Endodermal cell (in vitro differentiated cells): ENCODE results near the gene PIP5K1B. TPM values are rescaled to one million over a fixed set of nuclear protein-coding genes. Genes with fewer than 3 reads are reported as not detected.

Experiments used
- DNase-seq: peaks from one replicate; pipeline ENCODE4 v3.0.0-alpha.2; 2017
- H3K27ac ChIP-seq: 2 replicates; pipeline ENCODE4 v1.5.1; 2013; ENCODE audit warnings: mild to moderate bottlenecking, low read depth, low read length, moderate library complexity
- H3K27me3 ChIP-seq: 2 replicates; pipeline ENCODE4 v1.6.1; 2013; ENCODE audit warnings: mild to moderate bottlenecking, low read length, moderate library complexity; ENCODE audit not compliant: insufficient read depth, control insufficient read depth, poor library complexity, severe bottlenecking
- H3K36me3 ChIP-seq: 2 replicates; pipeline ENCODE4 v1.7.0; 2013; ENCODE audit warnings: mild to moderate bottlenecking, low read length, moderate library complexity; ENCODE audit not compliant: control insufficient read depth, insufficient read depth
- H3K4me1 ChIP-seq: one replicate; pipeline ENCODE4 v1.7.0; 2013; ENCODE audit warnings: low read length; ENCODE audit not compliant: control insufficient read depth, insufficient read depth
- H3K4me3 ChIP-seq: 2 replicates; pipeline ENCODE4 v1.5.1; 2013; ENCODE audit warnings: mild to moderate bottlenecking, low read length, moderate library complexity
- H3K9ac ChIP-seq: 2 replicates; pipeline ENCODE4 v1.6.1; 2013; ENCODE audit warnings: mild to moderate bottlenecking, low read length, moderate library complexity; ENCODE audit not compliant: poor library complexity, severe bottlenecking; ENCODE audit errors: extremely low read depth
- H3K9me3 ChIP-seq: 2 replicates; pipeline ENCODE4 v1.6.1; 2013; ENCODE audit warnings: mild to moderate bottlenecking, low read length, moderate library complexity; ENCODE audit not compliant: control insufficient read depth
- H3K27ac Mint-ChIP-seq: 2 replicates; pipeline ENCODE4 v1.8.0; 2020; ENCODE audit warnings: mixed read lengths
- H3K27me3 Mint-ChIP-seq: 2 replicates; pipeline ENCODE4 v1.8.0; 2021; ENCODE audit warnings: mild to moderate bottlenecking, mixed read lengths; ENCODE audit not compliant: insufficient read depth
- H3K36me3 Mint-ChIP-seq: 2 replicates; pipeline ENCODE4 v1.8.0; 2020; ENCODE audit warnings: low read depth, mixed read lengths
- H3K4me1 Mint-ChIP-seq: 2 replicates; pipeline ENCODE4 v1.8.0; 2020; ENCODE audit warnings: mixed read lengths
- H3K4me3 Mint-ChIP-seq: 2 replicates; pipeline ENCODE4 v1.8.0; 2020; ENCODE audit warnings: mild to moderate bottlenecking, moderate library complexity, mixed read lengths
- H3K9me3 Mint-ChIP-seq: 2 replicates; pipeline ENCODE4 v1.8.0; 2020; ENCODE audit warnings: mild to moderate bottlenecking, mixed read lengths
- CTCF ChIP-seq: fragments of 200-600 bp; sonication (generic); conservative IDR thresholded peaks from 2 replicates; pipeline ENCODE4 v1.5.0; 2021; ENCODE audit warnings: antibody characterized with exemption, mild to moderate bottlenecking
- WGBS, 2 experiments: methylation state at CpG; one replicate each; pipeline versions ENCODE4 v1.1.5 to v1.1.7; 2013; ENCODE audit warnings: missing lambda C conversion rate in 2 of 2, mixed read lengths in 1 of 2; ENCODE audit not compliant: insufficient coverage in 1 of 2, insufficient read length in 1 of 2; 5-methylcytosine and 5-hydroxymethylcytosine counted together
- total RNA-seq, 2 donors: library from RNA; stranded (reverse); fragmentation: NEBNext Ultra II Directional in 1 of 2; extraction: Animal tissue kit (Norgen Biotek cat#: 25700) in 1 of 2; gene quantifications; 2 replicates in 1 of 2; 3 replicates in 1 of 2; pipeline ENCODE4 v1.2.1, GENCODE V29; 2021

Gene PIP5K1B
- total RNA-seq, 2 donors from 2014 or later, result 8.5 to 10.2 TPM

GRCh38 chr9:68997666-68998065 is 292.6 kb downstream of the PIP5K1B start:
- peaks cover 4% of the 10 kb centered on the region for H3K4me1 ChIP-seq
- no peak overlapping the region for H3K4me3 ChIP-seq
- H3K27ac Mint-ChIP-seq, result no peak overlapping the region
- no peak overlapping the region for H3K9ac ChIP-seq
- H3K27me3 ChIP-seq, result no peaks in the 10 kb centered on the region
- peaks cover 7% of the 10 kb centered on the region for H3K36me3 Mint-ChIP-seq
- no peak overlapping the region for H3K27ac ChIP-seq
- H3K4me1 Mint-ChIP-seq, result peaks cover 25% of the 10 kb centered on the region
- no peak for TF ChIP-seq CTCF
- H3K4me3 Mint-ChIP-seq, result no peak overlapping the region
- WGBS, 2 experiments, result 89 to 94% methylated on average over 2 to 3 of the region's 3 CpGs
- H3K36me3 ChIP-seq, result peaks cover 7% of the 10 kb centered on the region
- no peaks in the 10 kb centered on the region for H3K27me3 Mint-ChIP-seq
- no peaks in the 10 kb centered on the region for H3K9me3 Mint-ChIP-seq
- DNase-seq, result no peak
- no peaks in the 10 kb centered on the region for H3K9me3 ChIP-seq

DNA sequence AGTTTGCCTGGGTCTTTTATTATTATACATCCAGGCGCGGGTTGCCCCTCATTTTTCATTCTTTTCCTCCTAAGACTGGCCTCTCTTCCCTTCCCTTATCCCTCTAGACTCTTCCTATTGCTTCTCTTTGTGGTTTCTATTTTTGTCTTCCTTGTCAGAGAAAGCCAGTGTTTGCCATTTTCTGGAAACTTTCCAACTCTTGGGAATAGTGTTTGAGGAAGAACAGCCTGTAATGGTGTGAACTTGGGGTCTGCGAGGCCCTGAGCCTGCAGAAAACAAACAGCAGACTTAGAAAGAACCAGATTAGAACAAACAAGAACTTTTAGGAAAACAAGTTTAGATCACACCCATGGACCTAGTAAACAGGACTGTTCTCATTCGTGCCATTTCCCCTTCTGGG is 293.3 kb downstream of the PIP5K1B start:
- no peaks in the 10 kb centered on the region for H3K27me3 ChIP-seq
- Mint-ChIP-seq H3K4me1 (peaks cover 25% of the 10 kb centered on the region), H3K36me3 (peaks cover 3% of the 10 kb centered on the region), H3K27ac (no peak overlapping the region), H3K27me3 (no peaks in the 10 kb centered on the region), H3K4me3 (no peak overlapping the region), H3K9me3 (no peaks in the 10 kb centered on the region)
- H3K9me3 ChIP-seq, result no peaks in the 10 kb centered on the region
- 92 to 95% methylated on average over 3 to 4 of the region's 4 CpGs for WGBS, 2 experiments
- peaks cover 4% of the 10 kb centered on the region for H3K36me3 ChIP-seq
- DNase-seq, result no peak
- H3K4me3 ChIP-seq, result no peak overlapping the region
- H3K4me1 ChIP-seq, result peaks cover 4% of the 10 kb centered on the region
- H3K27ac ChIP-seq, result no peak overlapping the region
- no peak for TF ChIP-seq CTCF
- H3K9ac ChIP-seq, result no peak overlapping the region

- no peak for TF ChIP-seq CTCF
- H3K4me3 ChIP-seq, result no peak overlapping the region
- DNase-seq, result no peak
- 86 to 91% methylated on average over 5 of the region's 5 CpGs for WGBS, 2 experiments
- Mint-ChIP-seq H3K27me3 (no peaks in the 10 kb centered on the region), H3K27ac (no peak overlapping the region), H3K9me3 (no peaks in the 10 kb centered on the region), H3K4me3 (no peak overlapping the region), H3K36me3 (peaks cover 3% of the 10 kb centered on the region), H3K4me1 (peaks cover 25% of the 10 kb centered on the region)
- peaks cover 4% of the 10 kb centered on the region for H3K4me1 ChIP-seq
- H3K9ac ChIP-seq, result no peak overlapping the region
- H3K36me3 ChIP-seq, result no peaks in the 10 kb centered on the region
- no peak overlapping the region for H3K27ac ChIP-seq
- H3K9me3 ChIP-seq, result no peaks in the 10 kb centered on the region
- H3K27me3 ChIP-seq, result no peaks in the 10 kb centered on the region
Observed at GRCh38 chr9:68998812-68999211, 293.8 kb downstream of the PIP5K1B start.
